Activated CD4-positive, alpha-beta T cell treated with anti-CD3 and anti-CD28 coated beads for 4 hours (primary cell): ENCODE results near the gene WDFY4.

Source experiments
- DNase-seq, 2 donors: peaks; one replicate each; pipeline ENCODE4 v3.0.0-alpha.2; 2020

Gene WDFY4

DNA sequence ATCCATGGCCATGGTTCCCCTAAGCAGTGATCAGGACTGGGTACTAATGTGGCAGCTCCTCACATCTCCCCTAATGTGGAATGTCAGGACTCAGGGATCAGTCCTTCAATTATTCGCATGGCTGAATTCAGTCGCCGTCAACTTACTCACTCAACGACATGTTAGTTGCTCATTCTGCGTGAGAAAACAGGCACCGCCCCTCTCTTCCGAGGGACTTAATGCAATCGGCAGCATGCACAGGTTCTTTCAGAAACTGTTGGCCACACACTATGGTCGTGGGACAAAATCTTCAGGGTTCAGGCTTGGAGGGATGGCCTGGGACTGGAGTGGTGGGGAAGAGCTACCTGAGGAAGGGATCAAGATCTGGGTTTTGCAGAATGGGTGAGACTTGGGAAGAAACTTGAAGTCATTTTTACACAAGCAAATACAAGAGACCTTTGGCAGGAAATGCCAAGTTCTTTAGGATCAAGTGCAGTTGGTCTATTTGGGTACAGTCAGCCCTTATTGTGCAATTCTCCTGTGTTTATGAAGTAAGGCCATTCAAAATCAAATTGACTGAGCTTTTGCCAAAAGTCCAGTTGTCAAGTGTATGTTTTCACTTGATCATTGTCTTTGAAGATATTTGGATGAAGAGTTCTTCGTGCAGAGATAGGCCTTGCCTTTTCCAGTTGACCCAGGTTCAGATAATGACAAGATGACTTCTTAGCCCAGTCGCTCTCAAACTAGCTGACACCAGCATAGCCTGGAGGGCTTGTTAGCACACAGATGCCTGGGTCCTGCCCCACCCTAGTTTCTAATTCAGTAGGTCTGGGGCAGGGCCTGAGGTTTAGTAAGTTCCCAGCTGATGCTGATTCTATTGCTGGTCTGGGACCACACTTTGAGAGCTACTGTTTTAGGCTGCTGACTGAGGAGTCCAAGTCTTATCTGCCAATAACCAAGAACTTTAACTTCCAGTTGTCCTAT is 206.5 kb downstream of the WDFY4 start:
- no peak for DNase-seq

DNA sequence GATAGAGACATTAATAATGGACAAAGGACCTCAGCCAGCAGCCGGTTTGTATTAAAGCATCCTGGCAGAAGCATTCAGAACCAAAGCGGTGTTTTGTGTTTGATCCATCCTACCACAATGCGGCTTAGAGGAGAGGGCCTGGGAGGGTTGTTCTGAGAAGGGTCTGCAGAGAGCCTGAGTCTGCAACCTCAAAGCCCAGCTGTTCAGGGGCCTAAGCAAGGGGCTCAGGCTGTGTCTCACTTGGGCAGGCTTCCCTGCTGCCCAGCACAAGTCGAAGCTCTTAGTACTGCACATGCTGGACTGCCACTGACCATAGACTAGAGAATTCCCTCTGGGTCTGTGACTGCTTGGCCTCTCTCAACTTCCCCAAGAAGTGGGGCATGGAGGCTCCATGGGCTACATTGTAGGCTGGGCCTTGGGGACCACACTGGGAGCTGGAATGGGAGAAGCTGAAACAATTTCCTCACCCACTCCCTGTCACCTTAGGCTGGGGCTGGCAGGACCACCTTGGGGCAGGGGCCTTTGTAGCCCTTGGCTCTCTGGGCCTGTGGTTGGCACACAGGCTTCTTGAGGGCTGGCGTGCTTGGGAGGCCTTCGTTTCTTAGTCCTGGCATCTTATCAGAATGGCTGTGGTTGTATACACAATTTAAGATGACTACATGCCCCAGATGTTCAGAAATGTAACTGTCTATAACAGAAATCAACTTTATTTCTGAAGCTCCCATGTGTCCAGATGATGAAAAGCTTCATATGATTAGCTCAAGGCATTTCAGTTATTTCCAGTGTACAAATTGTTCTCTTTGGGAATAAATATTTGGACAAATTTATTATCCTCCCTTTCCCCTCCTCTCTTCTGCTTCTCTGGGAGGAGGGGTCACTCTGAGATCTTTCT is 210.5 kb downstream of the WDFY4 start:
- DNase-seq = no peak

DNA sequence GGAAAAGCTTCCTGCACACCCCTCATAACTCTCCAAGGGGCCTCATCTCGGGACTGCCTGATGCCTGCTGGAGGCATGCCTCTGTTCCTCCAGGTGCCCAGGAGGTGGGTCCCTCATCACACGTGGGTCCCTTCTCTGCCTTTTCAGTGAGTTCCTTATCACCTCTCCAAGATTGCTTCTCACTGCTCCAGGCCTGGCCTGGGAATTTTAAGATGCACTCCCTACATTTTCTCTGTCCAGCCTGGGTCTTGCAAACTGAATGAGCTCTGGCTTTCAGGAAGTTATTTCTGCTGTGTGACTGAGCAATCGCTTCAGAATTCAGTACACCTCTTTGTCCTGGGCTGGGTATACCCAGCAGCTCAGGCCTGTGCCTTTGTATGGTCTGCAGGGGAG is 211.1 kb downstream of the WDFY4 start:
- no peak for DNase-seq

DNA sequence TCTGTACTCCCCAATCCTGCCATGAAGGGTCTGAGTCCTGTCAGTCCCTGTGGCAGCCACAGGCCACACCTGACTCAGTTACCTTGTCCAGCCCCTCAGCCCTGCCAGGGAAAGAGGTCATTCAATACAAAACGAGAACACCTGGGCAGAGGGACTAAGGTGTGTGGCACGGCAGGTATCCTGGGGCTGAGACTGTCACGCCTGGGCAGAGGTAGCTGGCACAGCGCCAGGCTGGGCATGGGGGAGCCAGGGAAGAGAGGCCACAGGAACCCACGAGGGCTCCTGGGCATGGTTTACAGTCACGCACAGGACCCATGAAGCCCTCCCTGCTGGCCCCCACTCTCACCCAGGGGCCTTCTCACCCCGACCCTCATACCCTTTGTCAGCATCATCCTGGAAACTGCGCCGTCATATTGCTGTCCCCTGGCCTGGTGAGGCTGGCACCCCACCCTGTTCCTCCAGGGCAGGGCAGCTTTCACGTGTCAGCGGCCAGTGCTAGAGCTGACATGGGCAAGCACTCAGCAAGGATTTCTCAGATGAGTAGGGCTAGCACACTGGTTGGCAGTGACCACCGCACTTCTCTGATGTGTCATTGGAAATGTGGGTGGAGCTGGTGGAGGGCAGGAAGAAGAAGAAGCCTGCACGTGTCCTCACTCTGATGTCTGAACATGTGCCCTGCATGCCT is 212.2 kb downstream of the WDFY4 start:
- DNase-seq = no peak

DNA sequence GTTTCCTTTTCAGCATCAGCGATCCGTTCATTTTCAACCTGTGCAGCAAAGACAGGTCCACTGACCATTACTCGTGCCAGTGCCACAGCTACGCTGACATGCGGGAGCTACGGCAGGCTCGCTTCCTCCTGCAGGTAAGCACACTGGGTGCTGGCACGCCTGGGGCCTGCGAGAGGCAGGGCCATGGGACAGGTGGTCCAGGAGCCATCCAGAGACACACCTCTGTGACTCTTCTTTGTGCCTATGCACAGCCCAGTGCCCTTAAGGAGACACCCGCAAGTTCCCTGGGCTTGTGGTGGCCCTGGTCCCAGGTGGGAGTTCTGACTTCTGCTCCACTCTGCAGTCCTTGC is 212.7 kb downstream of the WDFY4 start:
- no peak for DNase-seq

DNA sequence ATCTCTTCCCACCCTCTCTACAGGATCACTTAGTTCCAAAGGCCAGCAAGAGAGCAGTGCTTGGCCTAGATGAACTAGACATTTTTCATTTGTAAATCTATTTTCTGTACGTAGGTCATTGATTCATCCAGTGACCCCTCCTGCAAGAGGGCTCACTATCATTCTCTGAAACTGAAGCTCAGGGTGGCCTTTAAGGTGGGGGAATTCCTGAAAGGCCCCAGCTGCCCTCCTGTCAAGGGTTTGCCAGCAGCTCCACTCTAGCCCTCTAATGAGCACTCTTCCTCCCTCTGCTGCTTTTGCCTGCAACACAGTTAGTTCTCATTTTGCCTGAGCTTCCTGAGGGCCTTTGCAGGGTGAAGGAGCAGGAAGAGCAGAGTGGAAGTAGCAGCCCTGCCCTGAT is 213.8 kb downstream of the WDFY4 start:
- DNase-seq = no peak

DNA sequence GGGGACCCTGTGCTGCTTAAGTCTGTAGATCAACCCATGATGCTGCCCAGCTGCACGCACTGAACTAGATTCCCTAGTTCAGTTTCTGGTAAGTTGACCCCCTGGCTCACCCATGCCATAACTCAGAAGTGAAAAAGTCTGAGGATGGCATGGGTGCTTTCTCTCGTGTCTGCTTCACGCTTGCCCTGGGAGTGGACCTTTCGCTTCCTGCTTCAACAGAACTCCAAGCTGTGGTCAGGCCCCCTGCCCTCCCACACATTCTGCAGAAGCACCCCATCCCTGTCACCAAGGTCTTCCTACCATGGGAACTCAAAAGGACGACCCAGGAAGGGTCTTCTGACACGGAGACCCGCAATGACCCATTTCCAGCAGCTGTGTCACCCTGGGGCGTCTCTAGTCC is 215.1 kb downstream of the WDFY4 start:
- no peak for DNase-seq

DNA sequence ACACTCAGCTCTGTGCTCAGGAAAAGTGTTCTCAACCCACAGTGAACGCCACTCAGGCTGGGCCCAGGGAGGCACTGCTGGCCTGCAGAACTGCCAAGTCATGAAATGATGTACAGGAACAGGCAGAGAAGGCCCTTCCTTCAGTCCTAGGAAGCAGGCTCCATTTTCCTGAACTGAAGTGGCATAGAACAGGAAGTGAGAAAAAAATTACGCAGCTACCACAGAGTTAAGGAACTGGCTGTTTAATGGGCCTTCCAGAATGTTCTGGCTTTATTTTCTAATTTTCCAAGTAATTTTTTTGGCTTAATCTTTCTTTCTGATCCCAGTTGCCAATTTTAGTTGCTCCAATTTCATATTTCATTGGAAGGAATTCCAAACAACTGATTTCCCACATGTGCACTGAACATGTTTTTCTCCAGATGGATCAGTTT is 215.7 kb downstream of the WDFY4 start:
- no peak for DNase-seq

DNA sequence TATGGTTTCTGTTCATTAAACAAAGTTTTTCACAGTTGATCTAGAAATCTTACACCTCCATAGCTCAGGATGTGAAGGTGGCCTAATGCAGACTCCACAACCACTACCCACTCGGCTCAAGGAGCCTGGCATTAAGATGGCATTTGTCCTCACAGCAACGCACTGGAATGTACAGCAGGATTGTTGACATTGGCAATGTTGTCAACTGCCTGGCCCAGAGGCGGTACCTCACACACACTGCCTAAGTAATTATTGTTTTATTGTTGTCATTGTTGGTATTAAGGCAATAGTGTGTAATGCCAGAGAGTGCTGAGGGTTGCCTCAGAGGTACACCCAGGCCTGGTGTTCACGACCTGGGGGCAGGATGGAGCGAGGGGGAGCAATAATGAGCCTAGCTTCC is 216.6 kb downstream of the WDFY4 start:
- no peak for DNase-seq

DNA sequence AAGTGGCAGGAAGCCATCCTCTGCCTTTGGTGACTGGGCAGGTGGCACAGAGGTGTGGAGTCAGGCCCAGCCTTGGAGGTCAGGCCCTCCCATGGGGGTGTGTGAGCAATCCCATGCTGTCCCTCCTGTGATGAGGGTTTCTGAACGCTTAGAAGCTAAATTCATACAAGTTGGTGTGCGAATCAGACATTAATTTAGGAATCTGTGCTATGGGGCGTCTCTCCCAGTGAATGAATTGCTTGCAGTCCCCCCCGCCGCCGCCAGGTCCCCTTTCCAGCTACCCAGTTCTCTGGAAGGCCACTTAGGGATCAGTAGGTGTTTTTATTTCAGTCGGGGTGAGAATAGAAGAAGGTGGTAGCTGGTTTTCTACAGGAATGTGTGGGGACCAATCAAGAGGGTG is 217.4 kb downstream of the WDFY4 start:
- DNase-seq = no peak

DNA sequence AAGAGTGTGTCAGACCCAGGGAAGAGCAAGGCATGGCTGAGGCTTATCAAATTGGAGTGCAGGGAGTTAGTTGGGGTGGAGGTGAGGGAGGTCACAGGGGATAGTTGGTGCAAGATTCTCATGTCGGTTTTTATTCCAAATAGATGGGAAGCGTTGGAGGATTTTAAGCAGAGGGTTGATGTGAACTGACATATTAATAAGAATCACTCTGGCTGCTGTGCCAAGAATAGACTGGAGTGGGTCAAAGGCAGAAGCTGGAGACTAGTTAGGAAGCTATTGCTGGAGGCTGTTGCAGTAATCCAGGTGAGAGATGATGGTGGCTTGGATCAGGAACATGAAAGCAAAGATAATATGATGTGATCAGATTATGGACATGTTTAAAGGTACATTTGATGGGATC is 218.5 kb downstream of the WDFY4 start:
- no peak for DNase-seq

DNA sequence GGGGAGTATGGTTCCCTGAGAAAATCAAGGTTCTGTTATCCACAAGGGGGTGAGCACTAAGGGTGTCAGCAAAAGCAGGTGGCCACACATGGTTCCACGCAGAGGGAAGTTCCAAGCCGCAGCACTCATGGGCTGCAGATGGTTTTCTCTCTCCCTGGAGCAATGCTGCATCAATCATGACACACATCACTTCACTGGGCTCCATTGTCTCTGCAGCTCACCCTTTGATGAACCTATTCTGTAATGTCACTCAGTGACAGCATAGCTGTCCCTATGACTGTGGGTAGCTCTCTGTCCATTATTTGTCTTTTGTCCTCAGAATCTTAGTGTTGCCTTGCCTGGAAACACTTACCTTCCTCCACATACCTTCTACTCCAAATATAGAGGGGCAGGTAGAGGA is 220.2 kb downstream of the WDFY4 start:
- DNase-seq = no peak

DNA sequence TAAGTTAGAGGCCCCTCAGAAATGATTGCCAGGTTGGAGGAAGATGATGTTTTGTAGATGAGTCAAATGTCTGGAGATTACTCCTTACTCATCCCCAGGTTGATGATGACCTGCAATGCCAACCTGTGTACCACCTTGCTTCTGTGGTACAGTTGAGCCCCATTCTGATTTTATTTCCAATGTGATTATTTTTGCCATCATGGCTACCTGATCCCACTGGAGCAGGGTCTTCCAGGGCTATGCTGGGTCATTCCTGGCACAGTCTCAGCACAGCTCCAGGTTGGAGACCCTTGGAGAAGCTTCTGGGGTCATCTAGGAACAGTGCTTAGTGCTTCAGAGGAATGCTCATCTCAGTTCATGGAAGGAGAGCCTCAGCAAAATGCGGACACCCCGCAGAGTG is 220.6 kb downstream of the WDFY4 start:
- no peak for DNase-seq

DNA sequence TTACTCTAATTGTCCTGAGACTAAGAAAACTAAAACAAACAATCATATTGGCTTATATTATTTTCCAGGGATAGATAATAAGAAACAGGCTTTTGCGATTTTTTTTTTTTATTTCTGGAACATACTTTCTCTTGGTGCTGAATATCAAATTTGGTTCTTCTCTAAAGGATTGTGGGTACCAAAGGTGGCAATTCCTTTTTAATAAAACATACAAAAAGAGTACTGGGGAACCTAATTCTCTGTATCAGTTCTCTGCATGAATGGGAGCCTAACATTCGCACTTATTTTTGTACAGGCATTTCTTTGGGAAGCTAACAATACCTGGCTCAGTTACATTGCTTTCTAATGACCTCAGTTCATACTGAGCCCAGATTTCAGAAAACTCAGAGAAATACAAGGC is 222.2 kb downstream of the WDFY4 start:
- no peak for DNase-seq

DNA sequence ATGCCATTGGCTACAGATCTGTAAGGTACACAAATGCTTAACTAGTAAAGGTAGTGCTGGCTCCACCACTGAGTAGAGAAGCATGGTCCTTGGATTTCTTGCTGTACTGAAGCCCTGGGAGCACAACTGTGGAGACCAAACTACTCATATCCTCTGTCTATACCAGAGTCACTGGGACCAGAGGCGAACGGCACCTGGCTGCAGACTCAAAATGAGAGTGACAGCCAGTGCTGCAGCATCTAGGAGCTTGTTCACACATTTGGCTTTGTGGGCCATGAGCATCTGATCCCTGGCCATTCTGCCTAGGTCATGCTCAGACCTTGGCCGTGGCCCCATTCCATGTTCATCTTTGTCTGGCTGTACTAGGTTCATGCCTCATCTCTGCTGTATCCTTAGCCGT is 223.1 kb downstream of the WDFY4 start:
- DNase-seq = no peak

DNA sequence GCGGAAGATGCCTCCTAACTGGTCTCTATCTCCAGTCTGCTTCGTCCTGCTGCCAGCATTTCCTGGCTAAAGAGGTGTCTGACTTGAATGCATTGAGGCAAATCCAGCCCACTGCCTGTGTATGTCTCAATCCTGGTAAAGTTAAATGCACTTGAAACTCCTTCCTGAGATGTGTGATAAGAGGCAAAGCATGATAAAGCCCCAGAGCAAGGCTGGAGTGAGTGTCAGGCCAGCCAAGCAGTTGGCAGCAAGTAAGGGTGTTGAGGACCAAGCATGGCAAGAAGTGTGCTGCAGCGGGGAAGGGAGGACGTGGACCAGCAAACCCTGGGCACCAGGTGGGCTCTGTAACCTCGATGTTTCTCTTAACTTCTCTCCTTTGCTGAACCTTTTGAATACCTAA is 225.9 kb downstream of the WDFY4 start:
- DNase-seq = no peak

DNA sequence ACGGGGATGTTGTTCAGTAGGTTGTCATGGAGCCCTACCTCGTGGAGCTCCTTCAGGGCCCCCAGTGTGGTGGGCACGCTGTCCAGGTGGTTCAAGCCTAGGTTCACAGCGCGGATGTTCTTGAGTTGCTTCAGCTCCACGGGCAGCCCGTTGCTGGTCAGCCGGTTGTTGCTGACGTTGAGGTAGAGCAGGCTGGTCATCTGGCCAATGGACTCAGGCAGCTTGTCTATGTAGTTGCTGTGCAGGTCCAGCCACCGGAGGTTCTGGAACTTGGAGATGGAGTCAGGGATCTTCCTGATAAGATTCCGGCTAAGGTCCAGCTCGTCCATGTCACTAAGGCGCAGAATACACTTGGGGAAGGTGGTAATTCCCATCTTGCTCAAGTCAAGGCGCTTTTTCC is 229.0 kb downstream of the WDFY4 start:
- DNase-seq = no peak

DNA sequence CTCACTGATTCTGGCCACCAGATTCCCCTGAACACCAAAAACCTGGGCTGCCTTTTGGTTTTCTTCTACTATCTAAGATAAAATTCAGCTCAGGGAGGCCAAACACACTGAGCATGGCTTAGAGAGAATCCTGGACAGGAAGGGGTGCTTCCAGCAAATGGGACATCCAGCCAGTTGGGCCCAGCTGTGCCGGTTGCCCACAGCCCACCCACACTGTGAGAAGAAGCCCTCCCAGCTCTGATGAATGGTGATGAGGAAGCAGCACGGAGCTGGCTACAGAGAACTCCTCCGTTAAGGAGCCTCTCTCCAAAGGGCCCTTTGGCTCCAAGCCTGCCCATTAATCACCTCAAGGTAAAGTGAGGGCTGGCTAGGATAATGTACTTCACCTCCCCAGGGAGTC is 239.1 kb downstream of the WDFY4 start:
- DNase-seq = no peak

DNA sequence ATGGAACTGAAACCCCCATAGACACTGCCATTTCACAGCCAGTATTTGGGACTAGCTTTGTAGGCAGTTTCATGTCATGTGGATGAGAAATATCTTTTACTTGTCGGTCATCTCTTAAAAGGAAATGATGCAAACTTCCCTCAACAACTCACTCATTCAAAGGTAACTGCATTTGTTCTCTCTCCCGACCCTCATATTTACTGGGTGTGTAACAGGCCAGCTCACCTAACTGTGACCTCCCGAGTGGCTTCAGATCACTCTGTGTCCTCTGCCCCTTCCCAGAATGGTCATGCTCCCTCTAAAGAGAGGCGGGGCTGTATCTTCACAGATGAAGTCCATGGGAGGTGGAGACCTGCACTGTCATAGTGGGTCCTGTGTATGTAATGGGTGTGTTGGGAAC is 240.3 kb downstream of the WDFY4 start:
- DNase-seq = no peak

DNA sequence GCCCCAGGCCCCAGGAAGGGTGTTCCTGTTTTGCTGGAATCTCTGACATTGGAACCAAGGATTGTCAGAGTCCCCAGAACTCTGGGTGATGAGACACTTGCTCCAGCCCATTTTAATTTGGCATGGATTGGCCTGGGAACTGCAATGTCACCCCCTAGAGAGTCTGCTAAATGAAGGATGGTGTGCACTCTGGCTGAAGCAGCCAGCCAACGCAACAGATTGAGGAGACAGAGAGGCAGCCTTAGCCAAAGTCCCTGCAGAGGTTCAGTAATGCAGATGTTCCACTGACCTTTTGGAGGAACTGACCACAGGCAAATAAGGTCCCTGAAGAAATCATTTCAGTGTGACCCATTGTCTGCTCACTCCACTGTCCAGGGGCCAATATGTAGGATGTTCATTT is 241.6 kb downstream of the WDFY4 start:
- no peak for DNase-seq

DNA sequence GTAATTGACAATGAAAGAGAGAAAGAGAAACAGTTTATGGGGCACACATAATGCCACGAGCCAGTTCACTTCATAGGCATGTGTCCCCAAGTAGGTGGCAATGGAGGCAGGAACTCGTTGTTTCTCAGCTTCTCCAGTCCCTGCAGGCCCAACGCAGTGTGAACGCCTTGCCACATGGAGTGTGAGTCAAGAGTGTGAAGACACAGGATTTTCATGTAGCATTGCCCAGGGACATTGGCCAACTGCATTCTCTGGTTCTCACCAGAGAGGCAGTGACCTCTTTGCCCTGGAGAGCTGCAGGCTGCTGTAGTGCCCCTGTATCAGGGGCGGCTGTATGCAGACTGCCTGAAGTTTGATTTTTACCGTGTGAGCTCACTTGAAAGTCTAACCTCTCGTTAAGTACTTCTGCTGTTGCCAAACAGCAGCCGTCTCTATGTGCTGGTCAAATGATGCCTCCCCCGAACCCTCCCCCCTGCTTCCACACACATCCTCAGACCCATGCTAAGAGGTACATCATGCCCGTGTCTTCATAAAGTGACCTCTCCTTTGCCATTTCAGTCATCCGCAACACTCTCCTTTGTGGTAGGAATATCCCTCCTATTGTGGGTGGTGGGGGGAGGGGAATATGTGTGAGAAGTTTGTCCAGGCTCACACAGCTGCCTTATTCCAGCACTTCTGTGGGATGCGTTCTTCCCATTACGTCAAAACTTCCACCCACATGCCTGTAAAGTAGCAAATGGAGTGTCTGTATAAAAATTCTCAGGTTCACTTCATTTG is 242.3 kb downstream of the WDFY4 start:
- no peak for DNase-seq

DNA sequence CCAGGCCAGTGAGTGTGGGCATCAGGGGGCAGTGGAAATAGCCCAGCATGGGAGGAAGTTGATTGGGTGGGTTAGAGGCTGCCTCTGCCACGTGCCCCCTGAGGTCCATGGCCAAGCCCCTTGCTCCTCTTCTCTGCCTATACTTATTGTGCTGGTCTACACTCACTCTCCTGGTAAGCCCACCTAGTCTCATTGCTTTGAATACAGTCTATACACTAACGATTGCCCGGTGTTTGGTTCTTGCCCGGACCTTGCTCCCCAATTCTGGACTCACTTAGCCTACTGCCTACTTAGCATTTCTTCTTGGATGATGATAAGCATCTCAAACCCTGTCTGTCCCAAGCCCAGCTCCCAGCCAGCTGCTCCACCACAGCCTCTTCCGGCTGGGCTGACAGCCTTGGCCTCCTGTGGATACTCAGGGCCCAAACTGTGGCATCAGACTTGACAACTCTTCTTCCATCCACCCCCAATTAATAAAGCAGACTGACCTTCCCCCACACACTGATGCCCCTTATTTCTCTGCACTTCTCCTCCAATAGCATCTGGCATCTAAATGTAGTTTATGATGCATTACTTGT is 244.8 kb downstream of the WDFY4 start:
- DNase-seq = no peak
